AML-193 (cell line): ENCODE data around the gene NXN.
"Not testable (repeated sequence)": the region's sequence is repeated elsewhere in the genome, so short reads cannot be mapped to it uniquely, and the experiment has no call there.

Experiments
- DNase-seq, 2 experiments: peaks; one replicate each; lab custom pipeline; 2025; lab: John Stamatoyannopoulos, UW

NXN gene

DNA sequence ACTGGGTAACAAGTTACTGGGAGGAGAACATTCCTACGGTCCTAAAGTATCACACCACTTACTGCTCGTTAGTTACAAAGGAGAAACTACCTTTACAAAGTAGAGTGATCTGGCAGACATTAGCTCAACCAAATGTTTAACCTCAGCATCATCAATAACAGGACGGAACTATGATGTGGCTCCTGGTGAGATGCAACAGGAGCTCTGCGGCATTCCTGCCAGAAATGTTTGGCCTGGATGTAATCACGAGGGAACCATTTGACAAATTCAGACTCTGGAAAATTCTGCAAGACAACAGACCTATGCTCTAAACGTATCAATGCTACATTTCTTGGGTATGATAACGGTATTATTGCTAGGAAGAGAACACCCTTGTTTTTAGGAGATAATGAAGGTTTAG, 117.0 kb downstream of the NXN start:
- no peak for DNase-seq

DNA sequence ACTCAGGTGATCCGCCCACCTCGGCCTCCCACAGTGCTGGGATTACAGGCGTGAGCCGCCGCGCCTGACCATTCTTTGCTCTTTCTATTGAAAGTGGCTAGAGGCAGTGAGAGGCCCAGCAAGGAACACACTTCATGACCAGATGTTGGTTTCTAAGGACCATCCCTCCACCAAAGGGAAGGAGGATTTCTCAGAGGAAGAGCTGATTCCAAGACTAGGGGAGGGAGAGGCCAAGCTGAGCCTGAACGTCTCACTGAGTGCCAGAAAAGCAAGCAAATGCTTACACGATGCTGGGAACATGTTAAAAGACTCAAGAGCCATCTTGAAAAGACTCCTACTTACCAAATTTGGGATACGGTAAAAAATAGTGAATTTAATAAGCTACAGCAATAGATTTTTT, 118.2 kb downstream of the NXN start:
- no peak for DNase-seq

- no peak for DNase-seq
Observed at GRCh38 chr17:860805-861204, 118.8 kb downstream of the NXN start.

- no peak for DNase-seq
Observed at GRCh38 chr17:859824-860195, 119.8 kb downstream of the NXN start.

GRCh38 chr17:859061-859823, 120.3 kb downstream of the NXN start:
- DNase-seq: no peak

GRCh38 chr17:856149-856548, 123.4 kb downstream of the NXN start:
- no peak for DNase-seq

DNA sequence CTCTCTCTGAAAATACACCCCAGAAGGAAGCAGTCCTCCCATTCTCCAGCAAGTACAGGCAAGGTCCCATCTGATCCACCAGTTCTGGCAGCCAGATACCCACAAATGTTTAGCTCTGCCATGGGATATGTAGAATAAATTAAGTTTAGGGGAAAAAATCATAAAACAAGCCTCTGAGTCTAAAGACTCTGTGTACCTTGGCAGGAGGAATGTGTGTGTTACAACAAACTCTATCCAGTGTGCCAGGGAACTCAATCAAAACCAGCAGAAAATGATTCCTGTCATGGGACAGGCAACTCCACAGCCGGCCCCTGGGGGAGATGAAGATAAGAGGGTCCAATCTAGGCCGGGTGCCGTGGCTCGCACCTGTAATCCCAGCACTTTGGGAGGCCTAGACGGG, 124.0 kb downstream of the NXN start:
- DNase-seq: no peak

DNA sequence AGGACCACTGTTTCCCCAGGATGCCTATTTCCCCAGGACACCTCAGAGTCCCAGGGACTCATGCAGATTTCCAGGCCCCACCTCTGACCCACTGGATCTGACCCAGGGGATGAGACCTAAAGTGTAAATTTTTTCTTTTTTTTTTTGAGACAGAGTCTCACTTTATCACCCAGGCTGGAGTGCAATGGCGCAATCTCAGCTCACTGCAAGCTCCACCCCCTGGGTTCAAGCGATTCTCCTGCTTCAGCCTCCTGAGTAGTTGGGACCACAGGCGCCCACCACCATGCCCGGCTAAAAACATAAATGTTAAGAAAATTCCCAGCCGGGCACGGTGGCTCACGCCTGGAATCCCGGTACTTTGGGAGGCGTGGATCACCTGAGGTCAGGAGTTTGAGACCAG, 126.7 kb downstream of the NXN start:
- DNase-seq: not testable (repeated sequence)

GRCh38 chr17:852349-852748, 127.2 kb downstream of the NXN start:
- no peak for DNase-seq

DNA sequence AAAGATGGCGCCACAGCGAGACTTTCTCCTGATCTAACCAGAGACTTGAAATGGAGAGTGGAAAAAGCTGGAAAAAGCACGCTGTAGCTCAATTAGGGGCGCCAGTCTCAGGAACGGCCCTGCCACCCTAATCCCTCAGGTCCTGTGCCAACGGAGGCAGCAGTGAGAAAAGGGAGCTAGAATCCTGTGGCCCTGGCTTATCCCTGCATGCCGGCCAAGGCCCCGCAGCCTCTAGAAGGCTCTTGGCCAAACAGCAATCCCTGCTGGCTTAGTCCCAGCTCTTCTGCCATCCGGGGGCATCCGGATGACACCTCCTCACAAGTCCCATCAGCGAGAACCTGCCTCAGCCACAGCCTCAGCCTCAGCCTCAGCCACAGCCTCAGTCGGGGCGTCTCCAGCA, 127.7 kb downstream of the NXN start:
- no peak for DNase-seq

DNA sequence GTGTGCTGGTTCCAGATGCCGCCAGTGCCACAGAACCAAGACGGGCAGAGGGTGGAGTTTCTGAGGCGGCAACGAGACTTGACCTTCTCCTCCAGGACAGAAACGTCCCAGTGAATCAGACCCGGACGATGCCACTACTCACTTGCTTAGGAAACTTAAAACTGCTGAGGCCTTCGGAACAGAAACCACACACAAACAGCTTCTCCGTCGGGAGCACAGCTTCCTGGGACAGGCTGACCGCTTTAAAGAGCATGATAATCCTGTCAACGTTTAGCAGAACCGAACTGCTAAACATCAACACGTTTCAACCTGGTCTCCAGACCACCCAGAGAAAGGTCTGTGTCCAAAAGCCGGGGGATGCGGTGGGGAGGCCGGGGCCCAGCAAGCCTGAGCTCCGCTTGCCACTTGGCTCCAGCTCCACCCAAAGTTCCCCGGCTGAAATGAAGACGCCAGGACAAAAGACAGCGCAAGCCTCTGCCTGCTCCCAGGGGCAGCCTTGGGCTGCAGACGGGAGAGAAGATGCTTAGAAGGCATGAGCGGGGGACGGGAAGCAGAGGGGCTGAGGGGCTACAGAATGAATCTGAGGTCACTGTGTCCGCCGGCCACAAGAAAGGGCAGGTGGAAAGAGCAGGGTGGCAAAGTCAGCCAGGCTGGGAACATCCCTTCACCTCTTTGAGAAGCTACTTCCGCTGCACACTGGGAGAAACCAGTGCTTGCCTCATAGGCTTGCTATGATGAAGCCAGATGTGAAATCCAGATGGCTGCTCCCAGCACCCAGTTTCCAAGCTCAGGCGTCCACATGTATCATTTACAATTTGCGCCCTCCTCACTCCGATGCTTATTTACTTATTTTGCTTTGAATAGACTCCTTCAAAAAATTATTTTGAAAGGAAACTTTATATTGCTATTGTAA, 128.5 kb downstream of the NXN start:
- DNase-seq: no peak

GRCh38 chr17:850086-850850, 129.3 kb downstream of the NXN start:
- DNase-seq: no peak

DNA sequence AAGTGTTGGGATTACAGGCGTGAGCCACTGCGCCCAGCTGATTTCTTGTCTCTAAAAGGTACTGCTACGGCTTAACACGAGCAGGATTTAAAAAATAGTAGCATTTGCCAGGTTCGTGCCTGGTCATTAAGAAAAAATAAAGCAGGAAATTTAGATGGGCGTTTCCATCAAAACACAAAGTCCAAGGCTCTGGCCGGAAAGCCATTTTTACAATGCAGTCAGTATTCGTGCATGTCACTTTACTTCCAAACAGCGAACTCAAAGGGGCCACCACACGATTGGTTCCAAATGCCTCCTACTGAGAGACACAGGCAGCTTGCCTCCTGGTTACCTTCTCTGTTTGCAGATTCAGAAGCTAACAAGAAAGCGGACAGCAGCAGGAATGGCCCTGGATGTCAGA, 131.2 kb downstream of the NXN start:
- no peak for DNase-seq

- no peak for DNase-seq
Observed at GRCh38 chr17:846901-847843, 132.4 kb downstream of the NXN start.

- no peak for DNase-seq
Observed at GRCh38 chr17:841313-841712, 138.3 kb downstream of the NXN start.

DNA sequence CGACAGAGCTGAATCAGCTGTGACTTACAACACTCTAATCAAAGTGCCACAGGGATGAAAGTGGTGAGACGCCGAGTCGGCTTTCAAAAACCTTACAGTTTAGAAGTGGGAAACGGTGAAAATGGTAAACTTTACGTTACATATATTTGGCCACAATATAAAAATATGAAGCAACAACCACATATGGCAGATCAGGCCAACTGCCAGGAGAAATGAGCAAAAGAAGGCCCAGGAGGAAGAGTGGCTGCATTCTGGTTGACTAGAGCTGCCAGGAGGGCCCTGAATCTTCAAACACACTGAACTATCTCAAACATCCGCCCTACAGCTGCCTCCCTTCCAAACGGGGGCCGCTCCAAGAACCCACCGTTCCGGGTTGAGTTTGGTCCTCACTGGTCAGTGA, 141.1 kb downstream of the NXN start:
- DNase-seq: no peak

DNA sequence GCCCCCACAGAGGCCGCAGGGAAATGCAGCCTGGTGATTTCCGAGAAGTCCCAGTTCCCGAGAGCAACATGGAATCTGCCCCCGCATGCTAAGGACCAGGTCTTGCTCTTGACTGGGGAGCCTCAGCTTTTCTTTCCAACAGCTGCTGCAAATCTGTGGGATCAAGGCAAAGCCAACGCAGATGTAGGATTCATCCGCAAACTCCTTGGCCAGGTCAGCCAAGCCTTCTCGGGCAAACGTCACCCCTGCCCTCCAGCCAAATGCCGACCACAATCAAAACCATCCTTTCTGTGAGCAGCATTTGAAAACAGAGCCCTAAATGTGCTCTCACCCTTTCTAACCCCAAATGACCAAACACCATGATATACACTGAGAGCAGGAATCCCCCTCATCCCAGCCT, 143.4 kb downstream of the NXN start:
- DNase-seq: no peak

DNA sequence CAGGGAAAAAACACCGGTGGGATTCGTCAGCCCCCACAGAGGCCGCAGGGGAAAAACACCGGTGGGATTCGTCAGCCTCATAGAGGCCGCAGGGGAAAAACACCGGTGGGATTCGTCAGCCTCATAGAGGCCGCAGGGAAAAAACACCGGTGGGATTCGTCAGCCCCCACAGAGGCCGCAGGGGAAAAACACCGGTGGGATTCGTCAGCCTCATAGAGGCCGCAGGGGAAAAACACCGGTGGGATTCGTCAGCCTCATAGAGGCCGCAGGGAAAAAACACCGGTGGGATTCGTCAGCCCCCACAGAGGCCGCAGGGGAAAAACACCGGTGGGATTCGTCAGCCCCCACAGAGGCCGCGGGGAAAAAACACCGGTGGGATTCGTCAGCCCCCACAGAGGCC, 143.9 kb downstream of the NXN start:
- DNase-seq: not testable (repeated sequence)

DNA sequence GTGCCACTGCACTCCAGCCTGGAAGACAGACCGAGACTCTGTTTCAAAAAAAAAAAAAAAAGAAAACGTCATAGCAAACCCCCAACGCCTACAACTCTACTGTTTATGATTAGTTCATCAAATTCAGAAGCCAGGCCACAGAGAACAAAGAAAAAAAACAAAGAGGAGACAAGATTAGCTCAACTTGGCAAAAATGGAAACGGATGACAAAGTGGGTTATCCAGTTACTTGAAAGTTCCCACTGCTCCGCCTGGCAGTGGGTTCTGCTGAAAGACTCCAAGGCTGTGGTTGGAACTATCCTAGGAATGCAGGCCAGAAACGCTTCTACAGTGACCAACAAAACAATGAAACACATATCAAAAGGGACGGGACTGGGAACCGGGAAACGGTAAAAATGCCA, 144.3 kb downstream of the NXN start:
- DNase-seq: no peak

- DNase-seq: no peak
Observed at GRCh38 chr17:834136-834535, 145.4 kb downstream of the NXN start.

GRCh38 chr17:830950-831349, 148.6 kb downstream of the NXN start:
- no peak for DNase-seq

GRCh38 chr17:830381-830780, 149.2 kb downstream of the NXN start:
- DNase-seq: no peak
